Measurements from ENCODE around the gene ABCB8. TPM values are rescaled to one million over a fixed set of nuclear protein-coding genes. Genes with fewer than 3 reads are reported as not detected.

ABCB8 gene
- total and polyA plus RNA-seq, 9 of the 15 experiments (the other 6 are each of a cell fraction or from before 2014, with no cell fraction given) = 7.6 to 106 (median 36.3) TPM

DNA sequence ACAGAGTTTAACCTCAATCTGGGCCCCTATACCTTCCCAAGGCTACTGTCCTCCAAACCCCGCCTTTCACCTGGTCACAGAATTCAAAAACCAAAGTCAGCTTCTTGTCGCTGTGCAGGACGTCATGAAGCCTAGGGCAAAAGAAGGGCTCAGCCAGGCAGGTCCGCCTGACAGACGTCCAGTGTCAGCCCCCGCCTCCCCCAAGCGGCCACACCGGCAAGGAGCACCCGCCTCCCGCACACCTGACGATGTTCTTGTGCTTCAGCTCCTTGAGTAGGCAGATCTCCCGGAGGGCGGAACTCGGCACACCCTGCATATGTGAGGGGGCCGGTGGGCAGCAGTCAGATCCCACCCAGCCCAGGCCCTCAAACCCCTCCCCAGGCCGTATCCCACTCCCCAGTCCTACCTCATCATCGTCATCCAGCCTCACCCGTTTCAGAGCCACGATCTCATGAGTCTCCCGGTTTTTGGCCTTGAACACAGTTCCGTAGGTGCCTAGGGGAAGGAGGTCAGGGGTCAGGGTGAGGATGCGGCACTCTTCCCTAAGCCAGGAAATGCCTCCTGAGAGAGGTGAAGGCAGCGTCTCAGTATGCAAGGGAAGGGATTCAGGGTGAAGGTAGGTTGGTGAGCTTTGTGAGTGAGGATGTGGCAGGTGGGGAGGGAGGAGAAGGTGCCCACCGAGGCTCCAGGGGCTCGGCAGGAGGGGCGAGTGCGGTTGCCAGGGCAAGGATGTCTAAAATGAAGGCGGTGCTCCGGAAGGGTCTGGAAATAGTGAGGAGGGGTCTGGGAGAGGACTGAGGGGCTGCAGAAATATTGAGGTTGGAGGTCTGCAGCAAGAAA, 28.6 kb downstream of the ABCB8 start (continued):
- TF ChIP-seq SAP30 (IDR thresholded peaks at IDR 0.05; ENCODE audit: borderline replicate concordance, insufficient read depth, low read depth, low read length, poor library complexity, severe bottlenecking) (no peak), ZNF121 (CRISPR knock-in tag; conservative IDR thresholded peaks at IDR 0.05) (no peak; the same call in 1 of the 2 replicates), HMGN3 (IDR thresholded peaks at IDR 0.05; ENCODE audit: borderline replicate concordance, extremely low read depth, insufficient read length, low read depth, low read length) (no peak), GABPB2 (CRISPR knock-in tag; conservative IDR thresholded peaks at IDR 0.05) (no peak), FOSL1 (tag; conservative IDR thresholded peaks at IDR 0.05) (no peak), MYC (IDR thresholded peaks at IDR 0.05; ENCODE audit: low read depth, low read length) (no peak), MYC (CRISPR knock-in tag; IDR thresholded peaks at IDR 0.05; ENCODE audit: borderline replicate concordance, low read depth) (no peak), JUND (IDR thresholded peaks at IDR 0.05; ENCODE audit: borderline replicate concordance, low read depth, low read length) (0 out of 2 replicates have a peak, but pooled peaks have one; percentile 2), JUND (tag; IDR thresholded peaks at IDR 0.05; ENCODE audit: borderline replicate concordance, low read depth, low read length) (no peak), KDM5B (IDR thresholded peaks at IDR 0.05; ENCODE audit: insufficient replicate concordance, low read depth, low read length) (no peak), HDAC1 (IDR thresholded peaks at IDR 0.05) (no peak), PURB (CRISPR knock-in tag; IDR thresholded peaks at IDR 0.05; ENCODE audit: low read depth) (0 out of 2 replicates have a peak, but pooled peaks have one; percentile 29), HNRNPK (IDR thresholded peaks at IDR 0.05; ENCODE audit: low read depth, low read length, poor library complexity, severe bottlenecking) (no peak), YY1 (IDR thresholded peaks at IDR 0.05; ENCODE audit: borderline replicate concordance in 1 of 3, control insufficient read depth in 1 of 3, extremely low read depth in 1 of 3, insufficient read depth in 3 of 3, insufficient read length in 1 of 3, insufficient replicate concordance in 2 of 3, low read depth in 1 of 3, low read length in 2 of 3) (no peak), CHD1 (IDR thresholded peaks at IDR 0.05; ENCODE audit: low read length) (peak; percentile 7), MAZ (CRISPR knock-in tag; conservative IDR thresholded peaks at IDR 0.05 in 1 of 2, IDR thresholded peaks at IDR 0.05 in 1 of 2) (peak in 1 of 2 experiments; percentile 30; a peak in 1 of 4 replicates), ZNF134 (CRISPR knock-in tag; conservative IDR thresholded peaks at IDR 0.05) (no peak), ZNF408 (CRISPR knock-in tag; IDR thresholded peaks at IDR 0.05; ENCODE audit: low read depth) (no peak), ZBTB2 (IDR thresholded peaks at IDR 0.05) (peak; percentile 13; the same call in 1 of the 2 replicates), CCAR2 (IDR thresholded peaks at IDR 0.05; ENCODE audit: low read depth, low read length) (0 out of 2 replicates have a peak, but pooled peaks have one; percentile 33), RBBP5 (IDR thresholded peaks at IDR 0.05; ENCODE audit: borderline replicate concordance, insufficient read depth, low read length, poor library complexity, severe bottlenecking) (peak; percentile 8)
- TF ChIP-seq, protein P1, sequence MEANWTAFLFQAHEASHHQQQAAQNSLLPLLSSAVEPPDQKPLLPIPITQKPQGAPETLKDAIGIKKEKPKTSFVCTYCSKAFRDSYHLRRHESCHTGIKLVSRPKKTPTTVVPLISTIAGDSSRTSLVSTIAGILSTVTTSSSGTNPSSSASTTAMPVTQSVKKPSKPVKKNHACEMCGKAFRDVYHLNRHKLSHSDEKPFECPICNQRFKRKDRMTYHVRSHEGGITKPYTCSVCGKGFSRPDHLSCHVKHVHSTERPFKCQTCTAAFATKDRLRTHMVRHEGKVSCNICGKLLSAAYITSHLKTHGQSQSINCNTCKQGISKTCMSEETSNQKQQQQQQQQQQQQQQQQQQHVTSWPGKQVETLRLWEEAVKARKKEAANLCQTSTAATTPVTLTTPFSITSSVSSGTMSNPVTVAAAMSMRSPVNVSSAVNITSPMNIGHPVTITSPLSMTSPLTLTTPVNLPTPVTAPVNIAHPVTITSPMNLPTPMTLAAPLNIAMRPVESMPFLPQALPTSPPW (CRISPR knock-in tag; IDR thresholded peaks at IDR 0.05) = no peak

Measured in K562 (cell line).